Fibroblast of the aortic adventitia (primary cell): ENCODE results near the gene SPOCK1. TPM values are rescaled to one million over a fixed set of nuclear protein-coding genes. Genes with fewer than 3 reads are reported as not detected.
"Not testable (repeated sequence)": the region's sequence is repeated elsewhere in the genome, so short reads cannot be mapped to it uniquely, and the experiment has no call there.

Experiments
- DNase-seq: peaks from one replicate; pipeline ENCODE4 v3.0.0-alpha.2; 2010; ENCODE audit warnings: low read depth
- H3K4me3 ChIP-seq: 2 replicates; pipeline ENCODE4 v1.5.1; 2011; ENCODE audit warnings: low read depth, mild to moderate bottlenecking, control low read depth, low read length, moderate library complexity
- CTCF ChIP-seq: IDR thresholded peaks from 2 replicates; pipeline ENCODE4 v1.5.1; 2011; ENCODE audit warnings: mild to moderate bottlenecking, low read length, control low read depth, inconsistent platforms; ENCODE audit not compliant: insufficient read depth
- total RNA-seq: library from RNA; depleted of rRNA; stranded (reverse); fragments of >200 nt; gene quantifications from 2 replicates; pipeline ENCODE4 v1.2.3, GENCODE V29; 2012; ENCODE audit warnings: low replicate concordance

SPOCK1 gene
- total RNA-seq, 1 donor: 174 TPM

GRCh38 chr5:136985785-136986475, 513.2 kb downstream of the SPOCK1 start:
- no peak overlapping the region for H3K4me3 ChIP-seq
- TF ChIP-seq CTCF: no peak
- no peak for DNase-seq

- no peak overlapping the region for H3K4me3 ChIP-seq
- TF ChIP-seq CTCF: no peak
- no peak for DNase-seq
Measured at GRCh38 chr5:136984772-136985446, 514.2 kb downstream of the SPOCK1 start.

- no peak for DNase-seq
- no peak overlapping the region for H3K4me3 ChIP-seq
- no peak for TF ChIP-seq CTCF
Measured at GRCh38 chr5:136981936-136982335, 517.2 kb downstream of the SPOCK1 start.

GRCh38 chr5:136979131-136979530, 520.0 kb downstream of the SPOCK1 start:
- DNase-seq: no peak
- TF ChIP-seq CTCF: no peak

GRCh38 chr5:136963504-136963903, 535.6 kb downstream of the SPOCK1 start:
- no peak for TF ChIP-seq CTCF
- DNase-seq: no peak
- no peak overlapping the region for H3K4me3 ChIP-seq

More at GRCh38 chr5:136979131-136979530, 520.0 kb downstream of the SPOCK1 start:
- no peak overlapping the region for H3K4me3 ChIP-seq

GRCh38 chr5:136957428-136957827, 541.7 kb downstream of the SPOCK1 start:
- no peak overlapping the region for H3K4me3 ChIP-seq
- TF ChIP-seq CTCF: no peak
- DNase-seq: no peak

GRCh38 chr5:136954142-136954541, 545.0 kb downstream of the SPOCK1 start:
- H3K4me3 ChIP-seq, DNase-seq: not testable (repeated sequence)

GRCh38 chr5:136953346-136954069, 545.6 kb downstream of the SPOCK1 start:
- DNase-seq, H3K4me3 ChIP-seq: not testable (repeated sequence)
